ENCODE data around the gene GRAMD2A.

Gene GRAMD2A

DNA sequence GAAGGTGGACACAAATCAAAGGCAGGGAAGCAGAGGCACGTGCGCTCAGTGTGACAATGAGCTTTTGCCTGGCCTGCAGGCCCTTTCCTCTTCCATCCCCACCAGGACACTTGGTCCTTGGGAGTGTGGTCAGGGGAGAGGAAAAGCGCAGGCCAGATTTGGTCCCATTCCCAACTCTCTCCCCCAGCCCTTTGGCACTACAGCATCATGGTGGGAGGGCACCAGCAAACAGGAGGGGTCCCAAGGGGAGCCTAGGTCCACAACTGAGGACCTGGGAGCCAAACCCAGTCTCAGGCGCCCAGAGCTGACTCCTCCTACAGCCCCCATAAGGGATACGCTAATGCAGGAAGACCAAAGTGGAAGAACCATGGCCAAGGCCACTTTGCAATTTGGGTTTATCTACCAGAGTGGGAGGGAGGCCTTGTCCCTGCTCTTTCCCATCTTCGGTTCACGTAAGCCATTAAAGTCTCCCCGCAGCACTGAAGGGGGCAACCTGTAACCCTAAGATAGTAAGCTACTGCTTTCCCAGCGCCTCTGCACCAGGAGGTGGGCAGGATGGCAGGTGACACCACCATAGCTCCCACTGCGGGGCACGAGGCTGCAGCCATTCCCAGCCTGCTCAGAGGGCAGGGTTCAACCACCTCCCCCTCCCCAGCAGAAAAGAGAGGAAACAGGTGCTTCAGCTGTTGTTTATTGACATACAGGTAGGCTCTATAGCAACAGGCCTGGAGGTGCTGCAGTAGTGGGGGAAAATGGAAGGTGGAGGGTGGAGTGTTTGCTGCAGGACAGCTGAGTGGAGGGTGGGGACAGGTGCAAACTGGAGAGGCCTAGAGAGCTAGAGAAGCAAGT is 993 bp upstream of the GRAMD2A start:
- Histone ChIP-seq H3K4me2 (ENCODE audit: low read length) (peak overlapping the region; percentile 28), H3K9ac (ENCODE audit: low read depth, low read length) (no peak overlapping the region), H3K27me3 (ENCODE audit: control insufficient read depth, insufficient read depth, low read length) (no peaks in the 10 kb centered on the region), H3K4me1 (ENCODE audit: control insufficient read depth, insufficient read depth, low read length) (peaks cover 18% of the 10 kb centered on the region), H3K9me3 (replicated peaks; ENCODE audit: low read length) (no peaks in the 10 kb centered on the region), H3K4me3 (ENCODE audit: low read length) (no peak overlapping the region), H3K36me3 (ENCODE audit: insufficient read depth, low read length) (peaks cover 59% of the 10 kb centered on the region)

GRCh38 chr15:72197041-72197459 is 537 bp downstream of the GRAMD2A start:
- Histone ChIP-seq H3K36me3 (ENCODE audit: insufficient read depth, low read length) (peaks cover 43% of the 10 kb centered on the region), H3K27me3 (ENCODE audit: control insufficient read depth, insufficient read depth, low read length) (no peaks in the 10 kb centered on the region), H3K4me1 (ENCODE audit: control insufficient read depth, insufficient read depth, low read length) (peaks cover 14% of the 10 kb centered on the region), H3K4me2 (ENCODE audit: low read length) (peak overlapping the region; percentile 35), H3K9me3 (replicated peaks; ENCODE audit: low read length) (no peaks in the 10 kb centered on the region), H3K4me3 (ENCODE audit: low read length) (no peak overlapping the region), H3K9ac (ENCODE audit: low read depth, low read length) (no peak overlapping the region)

- H3K36me3 ChIP-seq (ENCODE audit: insufficient read depth, low read length), result peaks cover 38% of the 10 kb centered on the region
- H3K4me2 ChIP-seq (ENCODE audit: low read length), result no peak overlapping the region
- H3K4me3 ChIP-seq (ENCODE audit: low read length), result no peak overlapping the region
- H3K9ac ChIP-seq (ENCODE audit: low read depth, low read length), result no peak overlapping the region
- H3K4me1 ChIP-seq (ENCODE audit: control insufficient read depth, insufficient read depth, low read length), result peaks cover 14% of the 10 kb centered on the region
- no peaks in the 10 kb centered on the region for H3K9me3 ChIP-seq (replicated peaks; ENCODE audit: low read length)
- no peaks in the 10 kb centered on the region for H3K27me3 ChIP-seq (ENCODE audit: control insufficient read depth, insufficient read depth, low read length)
These were observed 1.1 kb downstream of the GRAMD2A start for GRCh38 chr15:72196409-72197040.

DNA sequence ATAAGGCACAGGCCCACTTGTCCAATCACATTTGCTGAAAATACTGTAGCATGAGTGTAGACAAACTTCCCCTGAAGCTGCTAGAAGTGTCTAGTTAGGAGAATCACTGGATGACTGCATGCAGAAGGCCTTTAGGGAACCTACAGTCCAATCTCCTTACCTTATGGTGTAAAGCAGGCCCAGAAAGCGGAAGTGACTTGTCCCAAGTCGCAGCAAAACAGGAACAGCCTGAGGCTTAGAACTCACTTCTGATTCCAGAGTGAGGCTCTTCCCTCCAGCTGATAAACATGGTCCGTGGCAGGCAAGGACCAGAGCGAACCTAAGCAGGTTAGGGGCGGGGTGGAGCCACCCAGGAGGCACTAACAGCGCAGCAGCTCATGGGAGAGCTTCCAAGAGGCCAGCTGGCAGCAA is 2.5 kb downstream of the GRAMD2A start:
- peaks cover 24% of the 10 kb centered on the region for H3K36me3 ChIP-seq (ENCODE audit: insufficient read depth, low read length)
- H3K4me3 ChIP-seq (ENCODE audit: low read length), result no peak overlapping the region
- no peak overlapping the region for H3K9ac ChIP-seq (ENCODE audit: low read depth, low read length)
- H3K4me1 ChIP-seq (ENCODE audit: control insufficient read depth, insufficient read depth, low read length), result peaks cover 14% of the 10 kb centered on the region
- H3K9me3 ChIP-seq (replicated peaks; ENCODE audit: low read length), result no peaks in the 10 kb centered on the region
- no peak overlapping the region for H3K4me2 ChIP-seq (ENCODE audit: low read length)
- peaks cover 3% of the 10 kb centered on the region for H3K27me3 ChIP-seq (ENCODE audit: control insufficient read depth, insufficient read depth, low read length)

GRCh38 chr15:72193836-72194396 is 3.7 kb downstream of the GRAMD2A start:
- Histone ChIP-seq H3K4me1 (ENCODE audit: control insufficient read depth, insufficient read depth, low read length) (peaks cover 11% of the 10 kb centered on the region), H3K27me3 (ENCODE audit: control insufficient read depth, insufficient read depth, low read length) (peaks cover 9% of the 10 kb centered on the region), H3K4me2 (ENCODE audit: low read length) (no peak overlapping the region), H3K4me3 (ENCODE audit: low read length) (no peak overlapping the region), H3K9ac (ENCODE audit: low read depth, low read length) (no peak overlapping the region), H3K36me3 (ENCODE audit: insufficient read depth, low read length) (peaks cover 12% of the 10 kb centered on the region), H3K9me3 (replicated peaks; ENCODE audit: low read length) (no peaks in the 10 kb centered on the region)

- Histone ChIP-seq H3K9ac (ENCODE audit: low read depth, low read length) (no peak overlapping the region), H3K4me1 (ENCODE audit: control insufficient read depth, insufficient read depth, low read length) (no peaks in the 10 kb centered on the region), H3K27me3 (ENCODE audit: control insufficient read depth, insufficient read depth, low read length) (peaks cover 15% of the 10 kb centered on the region)
These were observed 5.2 kb downstream of the GRAMD2A start for GRCh38 chr15:72192416-72192815.

GRCh38 chr15:72189250-72189902 is 8.2 kb downstream of the GRAMD2A start:
- Histone ChIP-seq H3K36me3 (ENCODE audit: insufficient read depth, low read length) (no peaks in the 10 kb centered on the region), H3K9me3 (replicated peaks; ENCODE audit: low read length) (no peaks in the 10 kb centered on the region), H3K27me3 (ENCODE audit: control insufficient read depth, insufficient read depth, low read length) (peaks cover 20% of the 10 kb centered on the region), H3K4me1 (ENCODE audit: control insufficient read depth, insufficient read depth, low read length) (peaks cover 3% of the 10 kb centered on the region), H3K9ac (ENCODE audit: low read depth, low read length) (no peak overlapping the region), H3K4me3 (ENCODE audit: low read length) (no peak overlapping the region), H3K4me2 (ENCODE audit: low read length) (no peak overlapping the region)

More at GRCh38 chr15:72192416-72192815, 5.2 kb downstream of the GRAMD2A start:
- no peak overlapping the region for H3K4me2 ChIP-seq (ENCODE audit: low read length)
- no peaks in the 10 kb centered on the region for H3K36me3 ChIP-seq (ENCODE audit: insufficient read depth, low read length)
- H3K4me3 ChIP-seq (ENCODE audit: low read length), result no peak overlapping the region
- no peaks in the 10 kb centered on the region for H3K9me3 ChIP-seq (replicated peaks; ENCODE audit: low read length)

DNA sequence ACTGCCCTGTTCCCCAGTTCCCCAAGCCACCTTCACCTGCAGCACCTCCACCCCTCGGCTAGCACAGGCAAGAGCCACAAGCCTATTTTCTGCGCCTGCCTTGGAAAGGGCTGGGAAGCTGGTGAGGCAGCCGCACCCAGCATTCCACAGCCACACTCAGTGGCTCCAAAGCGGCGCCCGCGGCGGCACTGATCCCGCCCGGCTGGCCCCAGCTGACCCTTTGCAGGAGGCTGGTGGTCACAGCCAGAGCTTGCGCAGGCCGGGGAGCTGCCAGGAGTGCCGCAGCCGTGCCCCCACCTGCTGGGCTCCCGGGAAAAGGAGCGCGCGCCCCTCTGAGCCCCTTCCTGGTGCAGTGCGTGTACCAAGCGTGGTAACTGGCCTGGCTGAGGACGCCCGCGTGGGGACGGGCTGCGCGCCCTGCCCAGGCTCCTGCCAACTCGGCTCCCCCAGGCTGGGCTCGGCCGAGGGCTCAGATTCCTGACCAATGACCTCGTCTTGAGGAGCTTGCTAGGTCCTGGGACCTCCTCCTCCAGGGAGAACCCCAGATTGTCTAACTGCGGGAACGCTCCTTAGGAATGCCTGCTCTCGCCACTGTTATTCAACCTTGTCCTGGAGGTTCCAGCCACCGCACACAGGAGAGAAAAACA is 13.3 kb downstream of the GRAMD2A start:
- peaks cover 27% of the 10 kb centered on the region for H3K27me3 ChIP-seq (ENCODE audit: control insufficient read depth, insufficient read depth, low read length)

GRCh38 chr15:72183781-72184164 is 13.8 kb downstream of the GRAMD2A start:
- Histone ChIP-seq H3K36me3 (ENCODE audit: insufficient read depth, low read length) (no peaks in the 10 kb centered on the region), H3K4me3 (ENCODE audit: low read length) (peak overlapping the region; percentile 61), H3K9ac (ENCODE audit: low read depth, low read length) (no peak overlapping the region), H3K27me3 (ENCODE audit: control insufficient read depth, insufficient read depth, low read length) (peaks cover 25% of the 10 kb centered on the region), H3K9me3 (replicated peaks; ENCODE audit: low read length) (no peaks in the 10 kb centered on the region), H3K4me2 (ENCODE audit: low read length) (peak overlapping the region; percentile 75), H3K4me1 (ENCODE audit: control insufficient read depth, insufficient read depth, low read length) (peaks cover 11% of the 10 kb centered on the region)

More for the DNA sequence above, 13.3 kb downstream of the GRAMD2A start:
- Histone ChIP-seq H3K9me3 (replicated peaks; ENCODE audit: low read length) (no peaks in the 10 kb centered on the region), H3K4me2 (ENCODE audit: low read length) (peak overlapping the region; percentile 75), H3K4me1 (ENCODE audit: control insufficient read depth, insufficient read depth, low read length) (peaks cover 11% of the 10 kb centered on the region), H3K36me3 (ENCODE audit: insufficient read depth, low read length) (no peaks in the 10 kb centered on the region), H3K4me3 (ENCODE audit: low read length) (peak overlapping the region; percentile 61), H3K9ac (ENCODE audit: low read depth, low read length) (no peak overlapping the region)

DNA sequence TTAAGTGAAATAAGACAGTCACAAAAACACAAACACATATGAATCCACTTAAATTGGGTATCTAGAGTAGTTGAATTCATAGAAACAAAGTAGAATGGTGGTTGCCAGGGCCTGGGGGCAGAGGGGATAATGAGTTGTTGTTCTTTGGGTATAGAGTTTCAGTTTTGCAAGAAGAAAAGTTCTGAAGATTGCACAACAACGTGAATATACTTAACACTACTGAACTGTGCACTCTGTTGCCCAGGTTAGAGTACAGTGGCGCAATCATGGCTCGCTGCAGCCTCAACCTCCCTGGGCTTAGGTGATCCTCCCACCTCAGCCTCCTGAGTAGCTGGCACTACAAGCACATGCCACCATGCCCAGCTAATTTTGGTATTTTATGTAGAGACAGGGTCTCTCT is 14.9 kb downstream of the GRAMD2A start:
- Histone ChIP-seq H3K36me3 (ENCODE audit: insufficient read depth, low read length) (no peaks in the 10 kb centered on the region), H3K9me3 (replicated peaks; ENCODE audit: low read length) (no peaks in the 10 kb centered on the region), H3K4me3 (ENCODE audit: low read length) (no peak overlapping the region), H3K4me2 (ENCODE audit: low read length) (no peak overlapping the region), H3K4me1 (ENCODE audit: control insufficient read depth, insufficient read depth, low read length) (peaks cover 11% of the 10 kb centered on the region), H3K27me3 (ENCODE audit: control insufficient read depth, insufficient read depth, low read length) (peaks cover 22% of the 10 kb centered on the region), H3K9ac (ENCODE audit: low read depth, low read length) (no peak overlapping the region)

- Histone ChIP-seq H3K9me3 (replicated peaks; ENCODE audit: low read length) (no peaks in the 10 kb centered on the region), H3K4me3 (ENCODE audit: low read length) (no peak overlapping the region), H3K36me3 (ENCODE audit: insufficient read depth, low read length) (no peaks in the 10 kb centered on the region), H3K4me2 (ENCODE audit: low read length) (no peak overlapping the region), H3K4me1 (ENCODE audit: control insufficient read depth, insufficient read depth, low read length) (peaks cover 11% of the 10 kb centered on the region), H3K9ac (ENCODE audit: low read depth, low read length) (no peak overlapping the region), H3K27me3 (ENCODE audit: control insufficient read depth, insufficient read depth, low read length) (peaks cover 19% of the 10 kb centered on the region)
These were observed 15.3 kb downstream of the GRAMD2A start for GRCh38 chr15:72182244-72182643.

Measured in skeletal muscle satellite cell (primary cell).